Measurements from ENCODE around the gene KLRC3.

- TF ChIP-seq ZNF8 (CRISPR knock-in tag; IDR thresholded peaks at IDR 0.05), result no peak
- TF ChIP-seq ZC3H10 (CRISPR knock-in tag; IDR thresholded peaks at IDR 0.05), result no peak
- TF ChIP-seq, protein P1, sequence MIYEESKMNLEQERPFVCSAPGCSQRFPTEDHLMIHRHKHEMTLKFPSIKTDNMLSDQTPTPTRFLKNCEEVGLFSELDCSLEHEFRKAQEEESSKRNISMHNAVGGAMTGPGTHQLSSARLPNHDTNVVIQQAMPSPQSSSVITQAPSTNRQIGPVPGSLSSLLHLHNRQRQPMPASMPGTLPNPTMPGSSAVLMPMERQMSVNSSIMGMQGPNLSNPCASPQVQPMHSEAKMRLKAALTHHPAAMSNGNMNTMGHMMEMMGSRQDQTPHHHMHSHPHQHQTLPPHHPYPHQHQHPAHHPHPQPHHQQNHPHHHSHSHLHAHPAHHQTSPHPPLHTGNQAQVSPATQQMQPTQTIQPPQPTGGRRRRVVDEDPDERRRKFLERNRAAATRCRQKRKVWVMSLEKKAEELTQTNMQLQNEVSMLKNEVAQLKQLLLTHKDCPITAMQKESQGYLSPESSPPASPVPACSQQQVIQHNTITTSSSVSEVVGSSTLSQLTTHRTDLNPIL (CRISPR knock-in tag; IDR thresholded peaks at IDR 0.05; ENCODE audit: low read depth), result no peak
- no peak for TF ChIP-seq ARNTL (CRISPR knock-in tag; IDR thresholded peaks at IDR 0.05; ENCODE audit: borderline replicate concordance, low read depth)
- TF ChIP-seq SNAI2 (CRISPR knock-in tag; IDR thresholded peaks at IDR 0.05), result no peak
- no peak for TF ChIP-seq GLIS3 (CRISPR knock-in tag; IDR thresholded peaks at IDR 0.05)
- TF ChIP-seq, protein P2, sequence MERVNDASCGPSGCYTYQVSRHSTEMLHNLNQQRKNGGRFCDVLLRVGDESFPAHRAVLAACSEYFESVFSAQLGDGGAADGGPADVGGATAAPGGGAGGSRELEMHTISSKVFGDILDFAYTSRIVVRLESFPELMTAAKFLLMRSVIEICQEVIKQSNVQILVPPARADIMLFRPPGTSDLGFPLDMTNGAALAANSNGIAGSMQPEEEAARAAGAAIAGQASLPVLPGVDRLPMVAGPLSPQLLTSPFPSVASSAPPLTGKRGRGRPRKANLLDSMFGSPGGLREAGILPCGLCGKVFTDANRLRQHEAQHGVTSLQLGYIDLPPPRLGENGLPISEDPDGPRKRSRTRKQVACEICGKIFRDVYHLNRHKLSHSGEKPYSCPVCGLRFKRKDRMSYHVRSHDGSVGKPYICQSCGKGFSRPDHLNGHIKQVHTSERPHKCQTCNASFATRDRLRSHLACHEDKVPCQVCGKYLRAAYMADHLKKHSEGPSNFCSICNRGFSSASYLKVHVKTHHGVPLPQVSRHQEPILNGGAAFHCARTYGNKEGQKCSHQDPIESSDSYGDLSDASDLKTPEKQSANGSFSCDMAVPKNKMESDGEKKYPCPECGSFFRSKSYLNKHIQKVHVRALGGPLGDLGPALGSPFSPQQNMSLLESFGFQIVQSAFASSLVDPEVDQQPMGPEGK (CRISPR knock-in tag; IDR thresholded peaks at IDR 0.05; ENCODE audit: borderline replicate concordance), result no peak
- TF ChIP-seq ZFP3 (CRISPR knock-in tag; IDR thresholded peaks at IDR 0.05), result no peak
- no peak for TF ChIP-seq CSRNP3 (CRISPR knock-in tag; IDR thresholded peaks at IDR 0.05)
- no peak for TF ChIP-seq RARB (CRISPR knock-in tag; IDR thresholded peaks at IDR 0.05)
- TF ChIP-seq ZNF565 (CRISPR knock-in tag; conservative IDR thresholded peaks at IDR 0.05; ENCODE audit: low read depth), result no peak
- no peak for TF ChIP-seq ZFP30 (CRISPR knock-in tag; IDR thresholded peaks at IDR 0.05)
- no peak for TF ChIP-seq BACH2 (CRISPR knock-in tag; IDR thresholded peaks at IDR 0.05; ENCODE audit: borderline replicate concordance)
- no peak for TF ChIP-seq ESRRG (CRISPR knock-in tag; IDR thresholded peaks at IDR 0.05)
Measured at GRCh38 chr12:10398168-10398567, 22.2 kb downstream of the KLRC3 start.

Data from SK-N-SH treated with all-trans-retinoic acid at 6 μM for 48 hours (cell line).